Ascending aorta (tissue), 2 donors: ENCODE results near the gene IL26. TPM values are rescaled to one million over a fixed set of nuclear protein-coding genes. Genes with fewer than 3 reads are reported as not detected.

ENCODE experiments used
- DNase-seq, 2 donors: peaks; one replicate each; pipeline ENCODE4 v3.0.0-alpha.2; 2019; ENCODE audit warnings: low spot score in 2 of 2
- H3K27ac ChIP-seq, 2 donors: fragments of 200-600 bp; sonication (generic); one replicate each; pipeline ENCODE4 v1.5.1; 2016 to 2017; ENCODE audit warnings: mild to moderate bottlenecking in 1 of 2
- H3K27me3 ChIP-seq: fragments of 200-600 bp; sonication (generic); one replicate; pipeline ENCODE4 v1.5.1; 2017
- H3K36me3 ChIP-seq, 2 donors: fragments of 200-600 bp; sonication (generic); one replicate each; pipeline ENCODE4 v1.5.1; 2016
- H3K4me1 ChIP-seq, 2 donors: fragments of 200-600 bp; sonication (generic); one replicate each; pipeline ENCODE4 v1.5.1; 2016 to 2017; ENCODE audit warnings: mild to moderate bottlenecking in 1 of 2
- H3K4me3 ChIP-seq, 2 donors: fragments of 200-600 bp; sonication (generic); one replicate each; pipeline ENCODE4 v1.5.1; 2016 to 2017; ENCODE audit warnings: mild to moderate bottlenecking in 1 of 2
- H3K9me3 ChIP-seq, 2 donors: fragments of 200-600 bp; sonication (generic); one replicate each; pipeline ENCODE4 v1.5.1; 2016
- intact Hi-C: fragments of 100-400 bp; cut with DNase I; formaldehyde crosslinking; loops from one replicate; pipeline ENCODE4 v1.15.1; 2023
- total RNA-seq: library from RNA; depleted of rRNA; stranded (reverse); fragments of >200 nt; gene quantifications from one replicate; pipeline ENCODE4 v1.1.0, GENCODE V29; 2016
- TF ChIP-seq, protein P1 (sequence below), 3 experiments: fragments of 200-600 bp in 2 of 3; fragments of 450-650 bp in 1 of 3; sonication (generic) in 2 of 3; IDR thresholded peaks; one replicate each; pipeline ENCODE4 v1.5.1; 2016 to 2019; ENCODE audit warnings: antibody characterized with exemption in 3 of 3, mild to moderate bottlenecking in 1 of 3, moderate library complexity in 1 of 3

IL26 gene
- total RNA-seq, 1 donor from 2014 or later: not detected

DNA sequence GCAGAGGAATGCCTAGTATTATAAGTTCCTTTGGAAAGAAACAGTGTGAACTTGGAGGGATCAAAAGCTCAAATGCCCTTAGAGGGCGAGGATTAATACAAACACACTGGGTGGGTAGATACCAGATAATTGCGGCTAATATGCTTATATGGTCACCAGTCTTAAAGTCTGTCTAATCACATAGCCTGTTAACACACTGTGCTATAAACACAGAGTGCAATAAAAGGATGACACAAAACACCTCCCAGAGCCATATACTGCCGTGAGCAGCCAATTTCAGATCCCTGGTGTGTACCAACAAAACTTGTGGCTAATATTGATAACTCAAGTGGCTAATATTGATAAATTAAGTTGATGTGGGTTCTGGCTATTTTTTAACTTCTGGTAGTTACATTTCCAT is 1.7 kb upstream of the IL26 start:
- H3K27ac ChIP-seq: no peak overlapping the region
- H3K4me3 ChIP-seq: no peak overlapping the region
- intact Hi-C loops: no loop called here
- H3K27me3 ChIP-seq: no peaks in the 10 kb centered on the region
- TF ChIP-seq, protein P1, sequence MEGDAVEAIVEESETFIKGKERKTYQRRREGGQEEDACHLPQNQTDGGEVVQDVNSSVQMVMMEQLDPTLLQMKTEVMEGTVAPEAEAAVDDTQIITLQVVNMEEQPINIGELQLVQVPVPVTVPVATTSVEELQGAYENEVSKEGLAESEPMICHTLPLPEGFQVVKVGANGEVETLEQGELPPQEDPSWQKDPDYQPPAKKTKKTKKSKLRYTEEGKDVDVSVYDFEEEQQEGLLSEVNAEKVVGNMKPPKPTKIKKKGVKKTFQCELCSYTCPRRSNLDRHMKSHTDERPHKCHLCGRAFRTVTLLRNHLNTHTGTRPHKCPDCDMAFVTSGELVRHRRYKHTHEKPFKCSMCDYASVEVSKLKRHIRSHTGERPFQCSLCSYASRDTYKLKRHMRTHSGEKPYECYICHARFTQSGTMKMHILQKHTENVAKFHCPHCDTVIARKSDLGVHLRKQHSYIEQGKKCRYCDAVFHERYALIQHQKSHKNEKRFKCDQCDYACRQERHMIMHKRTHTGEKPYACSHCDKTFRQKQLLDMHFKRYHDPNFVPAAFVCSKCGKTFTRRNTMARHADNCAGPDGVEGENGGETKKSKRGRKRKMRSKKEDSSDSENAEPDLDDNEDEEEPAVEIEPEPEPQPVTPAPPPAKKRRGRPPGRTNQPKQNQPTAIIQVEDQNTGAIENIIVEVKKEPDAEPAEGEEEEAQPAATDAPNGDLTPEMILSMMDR (IDR thresholded peaks at IDR 0.05): no peak
- no peaks in the 10 kb centered on the region for H3K9me3 ChIP-seq
- H3K4me1 ChIP-seq: no peaks in the 10 kb centered on the region
- H3K36me3 ChIP-seq: no peaks in the 10 kb centered on the region
- no peak for DNase-seq

DNA sequence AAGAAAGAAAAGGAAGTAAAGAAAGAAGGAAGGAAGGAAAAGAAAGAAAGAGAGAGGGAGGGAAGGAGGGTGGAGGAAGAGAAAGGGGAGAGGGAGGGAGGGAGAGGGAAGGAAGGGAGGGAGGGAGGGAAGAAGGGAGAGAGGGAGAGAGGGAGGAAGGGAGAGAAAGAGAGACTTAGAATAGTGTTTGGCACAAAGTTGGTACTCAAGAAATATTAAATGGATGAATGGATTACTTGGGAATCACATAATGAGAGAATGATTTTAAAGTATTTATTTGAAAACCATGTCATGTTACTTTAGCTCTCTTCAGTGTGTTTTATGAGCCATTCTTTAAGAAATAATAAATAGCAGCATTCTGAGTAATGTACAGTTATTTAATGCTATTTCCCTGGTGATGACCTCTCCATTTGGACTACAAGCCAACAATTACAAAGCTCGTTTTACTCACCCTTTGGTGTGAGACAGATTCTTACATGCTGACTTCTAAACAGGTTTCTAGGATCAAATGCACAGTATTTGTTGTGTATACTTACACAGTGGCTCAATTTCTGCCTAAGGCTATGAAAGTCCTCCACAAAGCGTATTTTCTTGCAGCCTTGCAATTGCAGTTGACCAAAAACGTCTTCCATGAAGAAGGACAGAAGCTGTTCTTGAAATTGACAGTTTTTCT is 861 bp downstream of the IL26 start:
- no peak overlapping the region for H3K27ac ChIP-seq
- H3K36me3 ChIP-seq: no peaks in the 10 kb centered on the region
- H3K4me3 ChIP-seq: no peak overlapping the region
- H3K27me3 ChIP-seq: no peaks in the 10 kb centered on the region
- H3K4me1 ChIP-seq: no peaks in the 10 kb centered on the region
- intact Hi-C loops: no loop called here
- no peaks in the 10 kb centered on the region for H3K9me3 ChIP-seq
- DNase-seq: no peak
- TF ChIP-seq, protein P1 (IDR thresholded peaks at IDR 0.05): no peak

DNA sequence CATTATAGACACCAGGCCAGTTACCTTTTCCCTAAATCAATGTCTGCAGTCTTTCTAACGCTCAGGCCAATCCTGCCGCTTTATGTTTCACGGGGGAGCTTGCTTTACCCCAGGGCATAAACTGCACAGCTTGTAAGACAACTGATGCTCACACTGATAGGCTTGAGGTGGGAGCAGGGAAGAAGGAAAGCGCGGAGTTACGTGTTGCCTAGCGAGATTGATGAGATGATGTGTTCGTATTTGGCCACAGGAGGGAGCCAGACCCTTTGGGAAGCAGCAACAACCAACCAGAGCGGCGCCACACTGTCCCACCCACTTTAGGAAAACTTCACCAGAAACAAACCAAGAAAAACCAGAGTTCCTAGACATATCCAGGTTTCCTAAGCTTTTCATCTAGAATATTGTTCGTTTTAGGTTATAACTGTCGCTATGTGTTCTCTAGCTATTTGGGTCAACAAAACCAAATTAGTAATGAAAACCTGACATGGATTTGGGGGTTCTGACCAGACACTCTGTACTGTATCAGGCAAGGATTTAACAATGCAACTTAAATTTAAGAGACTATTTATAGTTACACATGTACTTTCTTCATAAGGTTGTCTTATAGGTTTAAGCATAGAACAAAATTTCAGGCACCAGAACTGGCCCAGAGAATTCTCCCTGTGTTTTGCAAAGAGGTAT is 2.4 kb downstream of the IL26 start:
- Histone ChIP-seq H3K4me1 (no peaks in the 10 kb centered on the region), H3K9me3 (no peaks in the 10 kb centered on the region), H3K4me3 (peak overlapping the region in 1 of 2 donors; percentile 20), H3K27me3 (no peaks in the 10 kb centered on the region), H3K27ac (no peak overlapping the region), H3K36me3 (no peaks in the 10 kb centered on the region)
- intact Hi-C loops: loop anchor here (1.0 kb wide), 1 partner anchor 94 kb away; no protein-coding TSS in a partner anchor
- TF ChIP-seq, protein P1 (IDR thresholded peaks at IDR 0.05): peak; percentile 74 to 94 (median 78)
- peak in 1 of 2 donors; percentile 90 for DNase-seq

DNA sequence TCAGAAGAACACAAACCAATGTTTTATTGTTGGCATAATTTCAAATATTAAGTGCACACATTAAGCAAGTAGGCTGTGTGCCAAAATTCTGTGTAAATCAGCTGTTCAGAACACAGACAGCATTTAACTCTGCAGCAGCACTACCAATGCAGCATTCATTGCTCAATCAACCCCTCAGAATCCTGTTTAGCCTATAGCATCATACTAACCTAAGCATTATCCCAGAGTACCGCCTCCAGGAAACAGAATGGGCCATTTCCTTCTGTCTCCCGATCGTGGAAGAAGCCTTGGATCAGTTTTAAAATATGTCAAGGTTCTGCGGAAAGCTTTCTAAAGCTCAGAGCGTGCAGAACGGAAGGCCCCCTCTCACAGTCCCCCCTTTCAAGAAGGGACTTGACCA is 3.3 kb downstream of the IL26 start:
- no peak for DNase-seq

DNA sequence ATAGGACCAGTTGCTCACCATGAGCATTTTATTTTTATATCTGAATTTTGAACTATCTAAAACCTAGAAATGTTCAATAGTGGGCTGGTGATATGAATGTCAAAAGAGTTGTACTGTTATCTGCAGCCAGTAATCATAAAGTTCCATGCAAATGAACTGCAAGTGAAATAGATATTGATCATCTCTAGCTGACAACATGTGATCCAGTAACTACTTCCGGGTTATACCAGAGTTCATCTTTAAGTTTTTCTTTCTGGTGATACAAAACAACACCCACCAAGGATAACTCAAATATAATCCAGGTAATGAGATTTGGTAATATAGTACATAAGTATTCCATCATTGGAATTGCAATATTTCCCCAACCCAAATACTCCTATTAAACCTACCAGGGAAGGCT is 4.1 kb downstream of the IL26 start:
- Histone ChIP-seq H3K27ac (no peak overlapping the region), H3K36me3 (no peaks in the 10 kb centered on the region), H3K4me3 (no peak overlapping the region), H3K27me3 (no peaks in the 10 kb centered on the region), H3K4me1 (no peaks in the 10 kb centered on the region), H3K9me3 (no peaks in the 10 kb centered on the region)
- no peak for DNase-seq
- intact Hi-C loops: no loop called here
- TF ChIP-seq, protein P1 (IDR thresholded peaks at IDR 0.05): no peak

More for the DNA sequence above, 3.3 kb downstream of the IL26 start:
- Histone ChIP-seq H3K36me3 (no peaks in the 10 kb centered on the region), H3K27ac (no peak overlapping the region), H3K4me1 (no peaks in the 10 kb centered on the region), H3K9me3 (no peaks in the 10 kb centered on the region), H3K27me3 (no peaks in the 10 kb centered on the region), H3K4me3 (no peak overlapping the region)
- TF ChIP-seq, protein P1 (IDR thresholded peaks at IDR 0.05): no peak
- intact Hi-C loops: no loop called here
